K562 (cell line): Measurements from ENCODE around the gene GRIK5. TPM values are rescaled to one million over a fixed set of nuclear protein-coding genes. Genes with fewer than 3 reads are reported as not detected.
"Not testable (repeated sequence)": the region's sequence is repeated elsewhere in the genome, so short reads cannot be mapped to it uniquely, and the experiment has no call there.

ENCODE experiments used
- ATF7 ChIP-seq: fragments of 450-650 bp; IDR thresholded peaks from 2 replicates; pipeline ENCODE4 v1.7.1; 2014; ENCODE audit warnings: mild to moderate bottlenecking, moderate library complexity
- CTCF ChIP-seq, 3 experiments: IDR thresholded peaks in 2 of 3; conservative IDR thresholded peaks in 1 of 3; 2 replicates each; pipeline ENCODE4 v1.5.1; 2011 to 2012; ENCODE audit warnings: low read length in 3 of 3, mild to moderate bottlenecking in 3 of 3, control low read depth in 2 of 3, improper control_type of control experiment in 1 of 3, inconsistent platforms in 1 of 3, low read depth in 1 of 3, mixed read lengths in 1 of 3, moderate library complexity in 1 of 3; ENCODE audit not compliant: insufficient read depth in 2 of 3
- DEAF1 ChIP-seq: fragments of 450-650 bp; formaldehyde crosslinking; IDR thresholded peaks from 2 replicates; pipeline ENCODE4 v1.4.0; 2020; ENCODE audit warnings: mild to moderate bottlenecking, moderate library complexity
- HMBOX1 ChIP-seq: sonication (generic); IDR thresholded peaks from 2 replicates; pipeline ENCODE4 v1.6.1; 2016
- RAD21 ChIP-seq, 2 experiments: fragments of 250-450 bp in 1 of 2; fragments of 450-650 bp in 1 of 2; sonication (Bioruptor Pico) in 1 of 2; formaldehyde crosslinking in 1 of 2; IDR thresholded peaks in 1 of 2; conservative IDR thresholded peaks in 1 of 2; 2 replicates each; pipeline versions ENCODE4 v1.4.0 to v1.8.0; 2020 to 2022; ENCODE audit warnings: mild to moderate bottlenecking in 2 of 2, moderate library complexity in 1 of 2
- RB1 ChIP-seq: fragments of 450-650 bp; IDR thresholded peaks from 2 replicates; pipeline ENCODE4 v1.6.1; 2017; ENCODE audit warnings: low read depth, mild to moderate bottlenecking
- SIN3B ChIP-seq: fragments of 450-650 bp; IDR thresholded peaks from 2 replicates; pipeline ENCODE4 v1.6.1; 2017; ENCODE audit warnings: low read depth, mild to moderate bottlenecking, moderate library complexity
- VEZF1 ChIP-seq: fragments of 200-800 bp; sonication (Bioruptor generic); IDR thresholded peaks from 2 replicates; pipeline ENCODE4 v1.6.1; 2017; ENCODE audit warnings: missing genetic modification characterization, missing compliant biosample characterization
- ZBTB40 ChIP-seq, 2 experiments: fragments of 450-650 bp in 1 of 2; sonication (generic) in 1 of 2; formaldehyde crosslinking in 1 of 2; IDR thresholded peaks; 2 replicates each; pipeline versions ENCODE4 v1.7.1 to v1.9.0; 2016 to 2022; ENCODE audit warnings: inconsistent platforms in 1 of 2, mild to moderate bottlenecking in 1 of 2, missing genetic modification reagents in 1 of 2
- polyA plus RNA-seq, 8 experiments: library from polyadenylated mRNA; depleted of rRNA in 4 of 8; stranded (reverse) in 5 of 8; unstranded in 3 of 8; fragments of >200 nt; fragmentation: Nextera tagmentation in 2 of 8; fragmentation: Illumina TruSeq in 1 of 8; extraction: Ambion mirVana in 2 of 8; extraction: Trizol in 1 of 8; gene quantifications; 2 replicates each; pipeline versions ENCODE4 v1.2.1 to v1.2.3, GENCODE V29; 2011 to 2014; ENCODE audit warnings: inconsistent platforms in 1 of 8, missing spikeins in 1 of 8
- total RNA-seq, 7 experiments: library from RNA; depleted of rRNA in 6 of 7; stranded (reverse); fragments of >200 nt in 6 of 7; fragmentation: Illumina TruSeq in 2 of 7; extraction: Trizol in 2 of 7; gene quantifications; 2 replicates each; pipeline versions ENCODE4 v1.2.1 to v1.2.3, GENCODE V29; 2011 to 2021; ENCODE audit warnings: low replicate concordance in 1 of 7

Gene GRIK5
- total and polyA plus RNA-seq, 9 of the 15 experiments (the other 6 are each of a cell fraction or from before 2014, with no cell fraction given): 0.04 to 0.55 (median 0.27) TPM; not detected in 2

- TF ChIP-seq VEZF1 (CRISPR knock-in tag): peak; percentile 65
- TF ChIP-seq ZBTB40 (IDR thresholded peaks at IDR 0.05): 0 out of 2 replicates have a peak, but pooled peaks have one; percentile 22
- TF ChIP-seq ZBTB40 (CRISPR knock-in tag; IDR thresholded peaks at IDR 0.05): not testable (repeated sequence)
- peak; percentile 52 to 79 for TF ChIP-seq RAD21 (CRISPR knock-in tag; conservative IDR thresholded peaks at IDR 0.05 in 1 of 2, IDR thresholded peaks at IDR 0.05 in 1 of 2)
- peak; percentile 36; the same call in 1 of the 2 replicates for TF ChIP-seq ATF7
- TF ChIP-seq DEAF1 (CRISPR knock-in tag): peak; percentile 47; the same call in 1 of the 2 replicates
- 0 out of 2 replicates have a peak, but pooled peaks have one; percentile 13 for TF ChIP-seq SIN3B
- TF ChIP-seq HMBOX1: peak; percentile 43; the same call in 1 of the 2 replicates
- peak; percentile 83 to 92 (median 89) for TF ChIP-seq CTCF (IDR thresholded peaks at IDR 0.05 in 2 of 3, conservative IDR thresholded peaks at IDR 0.05 in 1 of 3; ENCODE audit: insufficient read depth in 2 of 3, low read depth in 1 of 3, low read length in 3 of 3)
- 0 out of 2 replicates have a peak, but pooled peaks have one; percentile 37 for TF ChIP-seq RB1
Observed at GRCh38 chr19:42034640-42035391, 35.2 kb downstream of the GRIK5 start (continued).
